Dedifferentiated amniotic fluid mesenchymal stem cell (primary cell): Measurements from ENCODE around the gene SH3GL1.
"Not testable (repeated sequence)": the region's sequence is repeated elsewhere in the genome, so short reads cannot be mapped to it uniquely, and the experiment has no call there.

Experiments
- DNase-seq: peaks from one replicate; pipeline ENCODE4 v3.0.0-alpha.2; 2016; ENCODE audit errors: extremely low spot score

The SH3GL1 gene

DNA sequence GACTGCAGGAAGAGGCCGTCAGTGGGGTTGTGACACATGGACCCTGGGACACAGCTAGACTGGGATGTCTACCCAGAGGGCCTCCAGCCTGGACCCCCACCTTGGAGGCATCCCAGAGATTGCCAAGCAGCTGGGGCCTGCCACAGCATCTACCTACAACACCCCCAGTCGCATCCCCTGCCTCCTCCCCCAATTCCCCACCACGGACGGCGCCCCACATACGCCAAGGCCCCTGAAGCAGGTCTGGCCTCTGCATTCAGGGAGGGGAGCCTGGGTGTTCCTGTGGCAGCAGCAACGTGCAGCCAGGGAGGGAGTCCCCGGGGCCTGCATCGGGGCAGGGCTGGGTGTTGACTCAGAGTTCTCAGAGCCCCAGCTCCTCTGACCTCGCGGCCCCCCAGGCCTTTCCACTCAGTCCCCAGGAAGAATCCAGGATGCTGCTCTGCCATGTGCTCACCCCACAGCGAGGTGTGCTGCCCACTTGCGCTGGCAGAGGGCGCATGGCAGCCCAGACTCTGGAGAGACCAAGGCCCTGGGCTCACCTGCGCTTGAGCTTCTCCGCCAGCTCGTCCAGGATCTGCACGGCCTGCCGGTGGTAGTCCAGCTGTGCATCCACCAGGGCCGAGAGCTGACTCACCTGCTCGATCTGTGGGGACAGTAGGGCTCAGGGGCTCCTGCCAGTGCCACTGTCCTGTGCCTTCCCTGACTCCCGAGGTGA lies 37.4 kb downstream of the SH3GL1 start:
- no peak for DNase-seq

DNA sequence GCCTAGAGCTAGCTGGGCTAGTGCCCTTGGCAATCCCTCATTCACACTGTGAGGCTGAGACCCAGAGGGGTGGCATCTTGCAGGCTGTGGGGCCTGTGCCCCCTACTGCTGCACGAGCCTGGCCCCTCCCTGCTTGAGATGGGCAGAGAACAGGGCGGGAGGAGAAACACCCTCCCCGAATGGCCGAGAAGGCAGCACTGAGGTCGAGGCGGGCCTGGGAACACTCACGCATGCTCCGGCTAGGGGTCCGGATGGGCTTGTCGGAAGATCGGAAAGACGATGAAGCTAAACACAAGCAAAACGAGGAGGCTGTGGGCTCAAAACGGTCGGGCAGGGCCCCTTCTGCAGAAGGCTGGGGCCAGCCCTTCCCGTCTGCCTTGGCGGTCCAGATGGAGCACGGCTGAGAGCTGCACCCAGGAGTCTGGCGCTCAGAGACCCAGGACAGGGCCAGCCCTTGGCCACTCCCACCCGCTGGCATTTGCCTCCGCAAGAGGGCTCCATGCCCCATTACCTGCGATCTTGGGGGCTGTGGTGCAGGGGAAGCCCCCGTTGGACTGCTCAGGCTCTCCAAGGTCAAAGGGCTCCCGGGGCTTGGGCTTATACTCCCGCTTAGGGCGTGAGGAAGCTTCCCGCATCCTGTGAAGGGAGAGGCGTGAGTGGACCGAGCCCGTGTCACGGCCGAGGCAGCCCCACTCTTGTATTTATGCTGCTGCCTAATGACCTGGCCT lies 38.1 kb downstream of the SH3GL1 start:
- no peak for DNase-seq

DNA sequence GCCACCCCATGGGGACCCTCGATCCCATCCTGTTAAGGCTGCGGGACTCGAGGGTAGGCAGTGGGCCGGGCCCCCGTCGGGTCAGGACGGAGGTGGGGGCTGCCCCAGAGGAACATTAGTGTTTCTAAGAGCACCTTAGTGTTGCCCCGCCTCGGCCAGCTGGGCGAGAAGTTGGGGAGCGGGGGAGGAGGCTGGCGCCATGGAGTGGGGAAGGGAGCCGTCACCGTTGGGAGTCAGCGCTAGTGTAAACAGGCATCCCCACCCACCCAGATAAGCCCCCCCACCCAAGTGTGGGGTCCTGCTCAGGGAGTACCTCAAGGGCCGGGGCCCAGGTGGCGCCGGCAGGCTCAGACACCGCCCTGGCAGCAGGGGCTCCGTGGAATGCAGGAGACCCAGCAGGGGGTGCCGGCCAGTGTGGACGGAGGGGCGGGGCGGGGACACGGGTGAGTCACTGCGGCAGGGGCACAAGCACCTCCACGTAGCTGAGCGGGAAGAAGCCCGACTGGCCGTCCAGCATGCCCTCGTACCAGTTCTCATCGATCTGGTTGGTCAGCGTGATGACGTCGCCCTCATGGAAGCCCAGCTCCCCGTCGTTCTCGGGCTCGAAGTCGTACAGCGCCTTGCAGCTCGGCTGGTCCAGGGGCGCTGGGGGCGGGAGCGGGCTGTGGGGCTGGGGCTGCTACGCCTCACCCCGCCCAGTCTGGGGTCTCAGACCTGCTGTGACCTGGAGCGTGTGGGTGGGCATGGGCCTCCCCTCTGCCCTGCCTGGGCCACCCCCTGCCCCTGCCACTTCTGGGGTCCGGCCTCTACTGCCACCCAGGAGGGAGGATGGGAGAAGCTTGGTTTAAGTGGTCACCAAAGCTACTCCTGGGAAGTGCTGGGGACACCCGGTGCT lies 38.9 kb downstream of the SH3GL1 start:
- no peak for DNase-seq

DNA sequence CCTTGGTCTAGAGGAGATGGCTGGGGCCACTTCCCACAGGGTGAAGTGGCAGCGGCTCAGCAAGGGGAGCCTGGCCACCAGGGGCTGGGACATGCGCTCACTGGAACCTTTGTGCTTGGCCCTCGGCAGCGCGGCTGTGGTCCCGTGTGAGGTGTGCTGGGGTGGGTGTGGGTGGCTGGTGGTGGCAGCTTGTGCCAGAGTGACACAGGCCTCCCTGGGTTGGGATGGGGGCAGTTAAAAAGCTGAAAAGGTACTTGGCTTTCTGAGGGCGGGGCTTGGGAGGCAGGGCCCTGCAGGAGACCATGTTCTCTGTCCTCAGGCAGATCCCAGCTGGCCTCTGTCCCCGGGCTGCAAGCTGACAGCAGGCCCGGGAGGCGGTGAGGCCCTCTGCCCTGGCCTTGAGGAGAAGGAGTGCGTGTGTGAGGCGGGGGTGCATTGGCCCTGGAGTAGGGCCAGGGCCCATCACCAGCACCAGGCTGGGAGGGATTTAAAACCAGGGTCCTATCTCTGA lies 39.7 kb downstream of the SH3GL1 start:
- no peak for DNase-seq

DNA sequence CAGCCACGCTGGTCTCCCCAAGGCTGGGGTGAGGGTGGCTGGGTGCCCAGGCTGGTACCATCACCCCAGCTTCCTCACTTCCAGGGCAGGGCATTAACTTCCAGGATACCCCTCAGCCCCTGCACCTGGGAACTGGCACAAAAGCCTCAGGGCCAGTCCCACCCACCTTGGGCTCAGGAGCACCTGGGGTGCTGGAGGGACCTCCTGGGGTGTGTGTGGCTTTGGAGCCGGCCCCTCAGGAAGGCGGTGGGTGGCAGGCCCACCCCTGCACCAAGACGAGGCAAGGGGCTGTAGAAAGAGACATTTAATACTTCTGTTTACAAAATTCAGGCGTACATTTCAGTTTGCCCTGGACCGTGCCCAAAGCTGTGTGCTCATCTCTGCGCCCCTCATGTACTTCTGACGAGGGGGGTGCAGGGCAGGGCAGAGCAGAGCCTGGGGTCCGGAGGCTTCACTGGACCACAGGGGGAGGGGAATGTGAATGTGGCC lies 40.2 kb downstream of the SH3GL1 start:
- no peak for DNase-seq

DNA sequence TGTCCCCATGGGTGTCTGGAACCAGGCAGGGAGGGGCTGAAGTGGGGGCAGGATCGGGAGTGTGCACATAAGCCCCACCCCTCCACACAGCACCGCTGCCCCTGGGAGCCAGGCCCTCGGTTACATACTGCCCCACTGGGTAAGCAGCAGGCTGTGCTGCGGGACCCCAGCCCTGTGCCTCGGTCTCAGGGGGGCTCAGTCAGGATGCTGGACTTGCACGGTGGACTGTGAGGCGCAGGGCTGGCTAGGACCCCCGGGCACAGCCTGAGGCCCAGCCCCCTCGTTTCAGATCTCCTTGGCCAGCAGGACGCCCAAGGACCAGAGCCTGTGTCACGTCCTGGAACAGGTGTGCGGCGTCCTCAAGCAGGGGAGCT lies 40.7 kb downstream of the SH3GL1 start:
- DNase-seq, result no peak

DNA sequence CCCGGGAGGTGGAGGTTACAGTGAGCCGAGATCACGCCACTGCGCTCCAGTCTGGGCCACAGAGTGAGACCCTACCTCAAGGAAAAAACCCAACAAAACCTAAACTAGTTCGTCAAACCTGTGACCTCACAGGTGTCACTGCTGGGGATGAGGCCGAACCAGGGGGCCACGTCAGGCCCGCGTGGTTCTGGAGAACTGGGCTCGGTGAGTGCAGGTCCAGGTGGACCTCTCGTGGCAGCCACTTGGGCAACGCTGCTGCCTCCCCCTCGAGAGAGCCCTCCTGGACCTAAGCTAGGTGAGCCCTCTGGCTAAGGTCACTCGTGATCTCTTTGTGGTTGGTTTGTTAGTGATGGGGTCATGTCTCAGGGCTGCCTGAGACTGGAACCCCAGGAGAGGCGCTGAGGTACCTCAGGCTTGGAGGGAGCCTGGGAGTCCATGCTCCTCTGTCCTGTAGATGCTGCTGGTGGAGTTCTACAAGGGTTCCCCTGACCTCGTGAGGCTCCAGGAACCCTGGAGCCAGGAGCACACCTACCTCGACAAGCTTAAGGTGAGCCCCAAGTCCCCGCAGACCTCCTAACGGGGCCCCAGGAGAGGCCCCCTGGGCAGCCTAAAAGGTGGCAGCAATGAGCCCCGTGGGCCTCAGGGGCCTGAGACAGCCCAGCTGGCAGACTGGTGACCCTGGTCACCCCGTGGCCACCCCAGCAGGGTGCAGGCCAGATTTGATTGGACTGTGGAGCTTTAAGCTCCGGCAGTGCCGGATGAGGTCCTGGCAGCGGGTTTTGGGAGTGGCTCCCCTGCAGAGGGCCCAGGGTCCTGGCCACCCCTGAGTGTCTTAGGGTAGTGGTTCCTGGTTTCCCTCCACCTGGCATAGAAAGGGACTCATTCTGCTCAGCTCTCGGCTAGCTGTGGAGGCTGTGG lies 41.4 kb downstream of the SH3GL1 start:
- no peak for DNase-seq

DNA sequence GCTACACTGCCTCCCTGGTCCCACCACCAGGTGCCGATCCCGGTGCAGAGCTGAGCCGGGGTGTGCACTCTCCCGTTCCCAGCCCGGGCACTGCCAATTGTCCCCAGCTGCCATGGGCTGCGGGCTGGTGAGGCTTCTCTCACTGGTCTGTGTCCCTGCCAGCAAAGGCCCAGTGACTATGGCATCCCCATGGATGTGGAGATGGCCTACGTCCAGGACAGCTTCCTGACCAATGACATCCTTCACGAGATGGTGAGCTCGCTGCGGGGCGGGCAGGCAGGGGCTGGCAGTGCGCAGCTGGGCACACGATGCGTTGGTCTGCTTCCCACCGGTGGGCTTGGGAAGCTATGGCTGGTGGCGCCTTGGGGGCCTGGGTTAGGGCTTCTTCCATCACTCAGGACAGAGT lies 42.4 kb downstream of the SH3GL1 start:
- DNase-seq, result no peak

DNA sequence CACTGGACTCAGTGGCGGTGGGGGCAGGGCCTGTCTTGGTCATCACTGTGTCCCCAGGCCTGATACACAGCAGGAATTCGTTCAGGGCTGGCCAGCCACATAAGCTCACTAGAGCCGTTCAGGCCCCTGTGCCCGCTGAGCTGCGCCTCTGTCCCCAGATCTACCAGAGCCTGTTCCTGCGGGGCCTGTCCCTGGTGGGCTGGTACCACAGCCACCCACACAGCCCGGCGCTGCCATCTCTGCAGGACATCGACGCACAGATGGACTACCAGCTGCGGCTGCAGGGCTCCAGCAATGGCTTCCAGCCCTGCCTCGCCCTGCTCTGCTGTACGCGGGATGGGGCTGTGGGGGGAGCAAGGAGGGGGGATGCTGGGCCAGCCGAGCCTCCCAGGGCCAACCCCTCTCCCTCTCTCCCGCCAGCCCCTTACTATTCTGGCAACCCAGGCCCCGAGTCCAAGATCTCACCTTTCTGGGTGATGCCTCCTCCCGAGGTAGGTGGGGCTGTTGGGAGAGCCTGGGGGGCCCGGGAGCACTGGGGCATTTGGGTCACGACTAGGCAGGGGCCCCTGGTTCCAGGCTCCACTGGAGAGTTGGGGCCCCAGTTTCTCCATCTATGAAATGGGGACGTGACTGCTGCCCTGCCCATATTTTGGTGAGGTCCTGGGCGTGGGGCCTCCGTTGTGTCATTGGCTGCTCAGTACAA lies 43.1 kb downstream of the SH3GL1 start:
- no peak for DNase-seq

DNA sequence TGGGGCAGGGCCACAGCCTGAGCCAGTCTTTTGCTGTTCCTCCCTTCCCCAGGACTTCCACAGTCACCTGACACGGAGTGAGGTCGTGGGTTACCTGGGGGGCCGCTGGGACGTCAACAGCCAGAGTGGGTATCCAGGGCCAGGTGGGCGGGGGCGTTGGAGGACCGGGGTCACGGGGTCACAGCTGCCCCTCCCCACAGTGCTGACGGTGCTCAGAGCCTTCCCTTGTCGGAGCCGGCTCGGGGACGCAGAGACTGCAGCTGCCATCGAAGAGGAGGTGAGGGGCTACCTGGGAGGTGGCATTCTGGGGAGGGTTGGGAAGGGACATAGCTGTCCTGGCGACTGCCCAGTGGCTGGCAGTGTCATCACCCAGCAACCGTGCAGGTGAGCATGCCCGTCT lies 45.5 kb downstream of the SH3GL1 start:
- DNase-seq, result no peak

DNA sequence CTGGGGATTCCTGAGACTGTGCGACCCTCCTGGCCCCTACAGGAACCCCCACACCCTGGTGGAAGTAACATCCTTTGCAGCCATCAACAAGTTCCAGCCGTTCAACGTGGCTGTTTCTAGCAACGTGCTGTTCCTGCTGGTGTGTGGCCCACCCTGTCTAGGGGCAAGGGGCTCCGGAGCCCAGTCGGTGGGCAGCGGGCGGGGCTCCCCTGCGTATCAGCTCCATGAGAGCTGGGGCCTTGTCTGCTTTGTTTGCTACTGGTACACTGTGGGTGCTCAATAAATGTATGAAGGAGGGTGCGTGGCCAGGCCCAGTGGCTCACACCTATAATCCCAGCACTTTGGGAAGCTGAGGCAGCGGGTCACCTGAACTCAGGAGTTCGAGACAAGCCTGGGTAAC lies 46.1 kb downstream of the SH3GL1 start:
- DNase-seq, result no peak

DNA sequence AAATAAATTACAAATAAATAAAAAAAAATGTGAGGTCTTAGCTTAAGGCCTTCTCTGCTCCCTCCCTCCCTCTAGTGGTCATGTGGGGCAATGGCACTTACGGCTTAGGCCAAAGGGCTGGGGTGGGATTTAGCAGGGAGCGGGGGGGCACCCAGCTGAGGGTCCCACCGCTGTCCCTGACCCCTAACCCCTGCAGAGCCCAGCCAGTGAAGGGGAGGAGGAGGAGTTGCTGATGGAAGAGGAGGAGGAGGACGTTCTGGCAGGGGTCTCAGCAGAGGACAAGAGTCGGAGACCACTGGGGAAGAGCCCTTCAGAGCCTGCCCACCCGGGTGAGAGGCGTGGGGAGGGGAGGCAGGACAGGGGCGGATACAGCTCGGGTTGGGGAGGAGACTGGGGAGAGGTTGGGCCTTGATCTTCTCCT lies 47.6 kb downstream of the SH3GL1 start:
- peak; percentile 55 for DNase-seq

DNA sequence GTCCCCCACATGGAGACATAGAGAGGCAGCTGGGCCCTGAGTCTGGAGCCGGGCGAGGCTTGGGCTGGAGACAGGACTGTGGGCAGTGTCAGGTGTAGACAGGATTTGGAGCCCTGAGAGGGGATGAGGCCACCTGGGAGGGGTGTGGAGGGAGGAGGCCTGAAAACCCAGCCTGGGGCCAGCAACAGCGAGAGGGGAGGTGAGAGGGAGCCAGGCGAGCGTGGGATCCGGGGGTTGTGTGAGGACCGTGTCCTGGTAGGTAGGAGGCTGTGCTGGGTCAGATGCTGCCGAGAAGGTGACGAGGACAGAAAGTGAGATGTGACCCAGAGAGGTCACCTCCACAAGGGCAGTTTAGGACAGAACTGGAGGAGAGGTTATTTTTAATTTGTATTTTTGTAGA lies 49.6 kb downstream of the SH3GL1 start:
- no peak for DNase-seq

DNA sequence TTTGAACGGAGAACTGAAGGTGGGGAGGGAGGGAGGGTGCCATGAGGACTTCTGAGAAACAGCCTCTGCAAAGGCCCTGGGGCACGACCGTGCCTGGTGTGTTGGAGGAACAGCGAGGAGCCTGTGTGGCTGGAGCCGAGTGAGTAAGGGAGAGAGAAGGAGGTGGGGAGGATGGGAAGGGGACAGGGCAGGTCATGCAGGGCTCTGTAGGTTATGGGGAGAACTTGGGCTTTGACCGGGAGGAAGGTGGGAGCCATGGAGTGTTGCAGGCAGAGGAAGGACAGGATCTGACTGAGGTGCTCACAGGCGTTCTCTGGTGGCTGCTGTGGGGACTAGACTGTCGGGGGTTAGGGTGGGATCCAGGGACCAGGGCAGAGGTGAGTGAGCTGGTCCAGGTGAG lies 50.2 kb downstream of the SH3GL1 start:
- DNase-seq, result no peak

DNA sequence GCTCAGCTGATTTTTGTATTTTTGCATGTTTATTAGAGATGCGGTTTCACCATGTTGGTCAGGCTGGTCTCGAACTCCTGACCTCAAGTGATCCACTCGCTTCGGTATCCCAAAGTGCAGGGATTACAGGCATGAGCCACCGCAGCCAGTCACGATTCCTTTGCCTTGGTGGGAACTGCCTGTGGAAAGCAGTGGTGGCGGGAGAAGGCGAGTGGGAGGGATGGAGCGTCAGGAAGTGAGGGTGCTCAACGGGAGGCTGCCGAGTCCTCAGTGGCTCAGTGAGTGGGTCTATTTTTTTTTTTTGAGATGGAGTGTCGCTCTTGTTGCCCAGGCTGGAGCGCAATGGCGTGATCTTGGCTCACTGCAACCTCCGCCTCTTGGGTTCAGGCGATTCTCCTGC lies 51.1 kb downstream of the SH3GL1 start:
- DNase-seq, result not testable (repeated sequence)

DNA sequence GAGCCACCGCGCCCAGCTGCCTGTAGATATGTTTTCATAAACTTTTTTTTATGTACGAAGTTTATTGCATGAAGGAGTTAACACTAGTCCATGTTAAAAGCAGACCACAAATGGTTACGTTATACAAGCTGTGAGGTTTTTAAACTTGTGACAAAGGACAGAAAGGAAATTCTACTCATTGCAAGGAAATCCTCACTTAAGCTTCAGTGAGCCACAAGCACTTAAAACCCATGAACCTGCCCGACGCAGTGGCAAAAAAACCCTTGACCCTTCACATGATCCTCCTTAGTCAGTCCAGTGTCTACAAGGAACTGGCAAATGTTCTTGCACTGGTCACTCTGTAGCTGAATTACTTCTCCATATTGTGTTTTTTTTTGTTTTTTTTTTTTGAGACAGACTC lies 52.8 kb downstream of the SH3GL1 start:
- DNase-seq, result no peak

DNA sequence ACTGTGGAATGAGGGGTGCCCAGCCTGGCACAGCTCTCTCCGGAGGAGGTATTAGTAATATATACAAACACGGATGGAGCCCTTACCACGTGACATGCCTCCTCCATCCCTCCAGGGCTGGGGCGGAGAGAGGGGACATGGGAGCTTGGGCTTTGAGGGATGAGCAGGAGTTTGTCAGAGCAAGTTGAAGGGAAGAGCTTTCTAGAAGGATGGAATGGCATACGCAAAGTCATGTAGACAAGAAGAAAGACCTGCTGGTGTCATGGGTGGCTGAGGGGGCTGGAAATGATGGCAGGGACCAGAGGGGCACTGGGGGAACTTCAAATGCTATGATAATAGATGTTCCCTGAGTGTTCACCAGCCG lies 54.3 kb downstream of the SH3GL1 start:
- no peak for DNase-seq

DNA sequence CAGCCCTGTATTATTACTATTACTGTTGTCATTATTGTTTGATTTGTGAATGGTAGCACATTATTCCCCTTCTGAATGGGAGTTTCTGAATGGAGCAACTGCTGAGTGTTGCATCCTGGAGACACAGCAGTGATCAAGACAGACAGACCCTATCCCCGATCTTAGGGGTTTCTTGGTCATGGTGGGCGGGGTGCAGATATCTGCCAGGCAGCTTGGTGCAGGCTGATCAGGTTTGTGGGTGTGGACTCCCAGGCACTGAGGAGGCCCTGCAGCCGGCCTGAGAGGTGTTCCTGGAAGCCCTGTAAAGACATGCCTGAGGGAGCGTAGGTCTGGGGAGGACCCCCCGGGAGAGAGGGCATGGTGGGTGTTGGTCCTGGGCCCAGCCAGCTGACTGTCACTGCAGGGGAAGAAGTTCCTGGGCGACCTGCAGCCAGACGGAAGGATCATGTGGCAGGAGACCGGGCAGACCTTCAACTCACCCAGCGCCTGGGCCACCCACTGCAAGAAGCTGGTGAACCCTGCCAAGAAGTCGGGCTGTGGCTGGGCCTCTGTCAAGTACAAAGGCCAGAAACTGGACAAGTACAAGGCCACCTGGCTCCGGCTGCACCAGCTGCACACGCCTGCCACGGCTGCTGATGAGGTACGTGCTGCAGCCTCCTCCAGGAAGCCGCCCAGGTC lies 54.9 kb downstream of the SH3GL1 start:
- DNase-seq, result no peak

DNA sequence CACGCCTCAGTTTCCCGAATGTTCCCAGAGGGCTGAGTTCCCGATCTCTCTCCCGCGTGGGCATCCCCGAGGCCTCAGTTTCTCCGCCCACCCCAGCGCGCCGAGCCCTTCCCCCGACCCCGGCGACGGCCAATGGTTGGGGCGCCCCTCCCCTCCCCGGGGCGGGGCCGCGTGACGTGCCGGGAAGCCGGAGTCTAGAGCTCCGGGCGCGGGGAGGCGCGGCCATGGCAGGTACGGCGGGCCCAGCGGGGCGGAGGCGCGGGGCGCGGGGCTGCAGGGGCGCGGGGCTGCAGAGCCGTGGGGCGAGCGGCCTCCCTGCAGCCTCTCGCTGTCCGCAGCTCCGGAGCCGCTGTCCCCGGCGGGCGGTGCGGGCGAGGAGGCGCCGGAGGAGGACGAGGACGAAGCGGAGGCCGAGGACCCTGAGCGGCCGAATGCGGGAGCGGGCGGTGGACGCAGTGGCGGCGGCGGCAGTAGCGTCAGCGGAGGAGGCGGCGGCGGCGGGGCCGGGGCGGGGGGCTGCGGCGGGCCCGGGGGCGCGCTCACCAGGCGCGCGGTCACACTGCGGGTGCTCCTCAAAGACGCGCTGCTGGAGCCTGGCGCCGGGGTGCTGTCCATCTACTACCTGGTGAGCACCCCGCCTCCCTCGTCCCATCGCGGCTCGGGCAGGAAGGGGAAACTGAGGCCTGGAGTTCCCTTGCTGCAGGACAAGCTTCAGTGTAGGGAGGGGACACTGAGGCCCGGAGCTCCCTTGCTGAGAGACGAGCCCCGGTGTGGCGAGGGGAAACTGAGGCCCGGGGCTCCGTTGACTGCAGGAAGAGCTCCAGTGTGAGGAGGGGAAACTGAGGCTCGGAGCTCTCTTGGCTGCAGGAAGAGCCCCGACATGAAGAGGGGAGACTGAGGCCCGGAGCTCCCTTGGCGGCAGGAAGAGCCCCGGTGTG lies 56.7 kb downstream of the SH3GL1 start, which contains the start of gene MPND:
TSS of gene MPND (plus strand) at position 193 of the 938 bp plus-strand sequence. CDS start at position 225, 32 bp downstream.
- peak; percentile 77 for DNase-seq
